K562 (cell line): ENCODE results near the gene MAPKAPK2.
A peak's percentile ranks its signal among the peaks of the same experiment; 100 is the strongest.

Source experiments
- CBFB ChIP-seq: sonication (generic); formaldehyde crosslinking; IDR thresholded peaks from 2 replicates; pipeline ENCODE4 v1.4.0; 2020; ENCODE audit warnings: mild to moderate bottlenecking, missing genetic modification reagents
- CHD7 ChIP-seq: fragments of 200-600 bp; sonication (generic); IDR thresholded peaks from one replicate; pipeline ENCODE4 v1.6.1; 2012; ENCODE audit warnings: mild to moderate bottlenecking, low read depth, low read length, inconsistent platforms
- CTCF ChIP-seq, 3 experiments: IDR thresholded peaks in 2 of 3; conservative IDR thresholded peaks in 1 of 3; 2 replicates each; pipeline ENCODE4 v1.5.1; 2011 to 2012; ENCODE audit warnings: low read length in 3 of 3, mild to moderate bottlenecking in 3 of 3, control low read depth in 2 of 3, improper control_type of control experiment in 1 of 3, inconsistent platforms in 1 of 3, low read depth in 1 of 3, mixed read lengths in 1 of 3, moderate library complexity in 1 of 3; ENCODE audit not compliant: insufficient read depth in 2 of 3
- EZH2 ChIP-seq: IDR thresholded peaks from 2 replicates; pipeline ENCODE4 v1.6.1; 2012; ENCODE audit warnings: low read depth, mild to moderate bottlenecking, inconsistent platforms, low read length, borderline replicate concordance
- FOS ChIP-seq: IDR thresholded peaks from 3 replicates; pipeline ENCODE4 v1.6.1; 2011; ENCODE audit not compliant: insufficient read length; ENCODE audit errors: extremely low read depth
- FOXA3 ChIP-seq, 2 experiments: fragments of 450-650 bp in 1 of 2; sonication (generic) in 1 of 2; formaldehyde crosslinking; IDR thresholded peaks in 1 of 2; conservative IDR thresholded peaks in 1 of 2; 2 replicates each; pipeline versions ENCODE4 v1.4.0 to v1.8.0; 2020 to 2022; ENCODE audit warnings: mild to moderate bottlenecking in 2 of 2, missing genetic modification reagents in 1 of 2
- HCFC1 ChIP-seq: IDR thresholded peaks from 2 replicates; pipeline ENCODE4 v1.6.1; 2012; ENCODE audit warnings: low read depth, low read length, improper control_type of control experiment
- THAP12 ChIP-seq: fragments of 250-450 bp; sonication (Bioruptor Pico); IDR thresholded peaks from 2 replicates; pipeline ENCODE4 v1.9.0; 2021; ENCODE audit warnings: mild to moderate bottlenecking, inconsistent platforms
- YBX1 ChIP-seq: fragments of 450-650 bp; IDR thresholded peaks from 2 replicates; pipeline ENCODE4 v1.7.1; 2016; ENCODE audit warnings: mild to moderate bottlenecking
- ZNF512 ChIP-seq: IDR thresholded peaks from 2 replicates; pipeline ENCODE4 v1.6.1; 2016; ENCODE audit warnings: missing genetic modification characterization, missing compliant biosample characterization
- ZNF75A ChIP-seq: fragments of 450-650 bp; formaldehyde crosslinking; IDR thresholded peaks from 2 replicates; pipeline ENCODE4 v1.4.0; 2020; ENCODE audit warnings: mild to moderate bottlenecking
- ZNF780A ChIP-seq: fragments of 250-450 bp; sonication (Bioruptor Pico); IDR thresholded peaks from 2 replicates; pipeline ENCODE4 v1.5.0; 2021; ENCODE audit warnings: mild to moderate bottlenecking

GRCh38 chr1:206734499-206735142 is 49.9 kb downstream of the MAPKAPK2 start:
- no peak for TF ChIP-seq ZNF780A (CRISPR knock-in tag)
- no peak for TF ChIP-seq THAP12 (CRISPR knock-in tag)
- TF ChIP-seq ZNF75A (CRISPR knock-in tag) = no peak
- no peak for TF ChIP-seq FOS
- peak; percentile 89 to 96 (median 89) for TF ChIP-seq CTCF (IDR thresholded peaks at IDR 0.05 in 2 of 3, conservative IDR thresholded peaks at IDR 0.05 in 1 of 3; ENCODE audit: insufficient read depth in 2 of 3, low read depth in 1 of 3, low read length in 3 of 3)
- no peak for TF ChIP-seq CBFB
- TF ChIP-seq YBX1 = no peak
- no peak for TF ChIP-seq ZNF512 (tag)
- no peak for TF ChIP-seq EZH2
- TF ChIP-seq CHD7 = no peak
- TF ChIP-seq FOXA3 (CRISPR knock-in tag; conservative IDR thresholded peaks at IDR 0.05 in 1 of 2, IDR thresholded peaks at IDR 0.05 in 1 of 2) = no peak
- no peak for TF ChIP-seq HCFC1
